ENCODE data around the gene USH1C.

Gene USH1C

DNA sequence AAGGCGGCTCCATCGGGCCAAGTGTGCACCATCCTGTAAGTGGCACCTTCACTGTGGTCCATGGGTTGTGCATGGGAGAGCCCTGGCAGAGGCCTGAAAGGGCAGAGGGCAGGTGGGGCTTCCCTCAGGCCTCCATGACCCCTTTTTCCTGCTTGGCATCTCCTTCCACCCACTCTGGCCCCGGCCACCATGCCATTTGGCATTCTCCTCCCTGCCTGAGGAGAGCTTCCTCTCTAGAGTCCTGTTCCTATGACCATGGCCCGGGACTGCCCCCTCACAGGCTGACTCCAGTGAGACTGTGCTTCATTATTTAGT, 7.8 kb upstream of the USH1C start:
- Histone ChIP-seq H3K4me1 (ENCODE audit: low read length) (no peaks in the 10 kb centered on the region), H3K9me3 (replicated peaks; ENCODE audit: insufficient read depth, low read length) (no peaks in the 10 kb centered on the region), H3K4me3 (ENCODE audit: low read length) (no peak overlapping the region), H3K9ac (ENCODE audit: low read length) (no peak overlapping the region), H3K36me3 (replicated peaks; ENCODE audit: insufficient read depth, low read length) (no peaks in the 10 kb centered on the region), H4K20me1 (ENCODE audit: insufficient read depth, low read length) (no peaks in the 10 kb centered on the region), H3K27ac (ENCODE audit: low read length) (no peak overlapping the region), H2AFZ (ENCODE audit: low read length) (no peak overlapping the region), H3F3A (ENCODE audit: insufficient read depth, low read length) (no peaks in the 10 kb centered on the region), H3K27me3 (replicated peaks; ENCODE audit: insufficient read depth, low read length) (peaks cover 6% of the 10 kb centered on the region), H3K4me2 (ENCODE audit: low read depth, low read length) (no peak overlapping the region), H3K9me2 (replicated peaks; ENCODE audit: insufficient read depth, low read length) (no peaks in the 10 kb centered on the region), H3K79me2 (ENCODE audit: low read length) (no peaks in the 10 kb centered on the region)
- DNase-seq = no peak
- no peak for TF ChIP-seq EZH2phosphoT487 (IDR thresholded peaks at IDR 0.05; ENCODE audit: low read length)
- no peak for TF ChIP-seq CTCF (IDR thresholded peaks at IDR 0.05; ENCODE audit: low read length)
- no peak for TF ChIP-seq EZH2 (optimal IDR thresholded peaks at IDR 0.05; ENCODE audit: low read depth, low read length)

DNA sequence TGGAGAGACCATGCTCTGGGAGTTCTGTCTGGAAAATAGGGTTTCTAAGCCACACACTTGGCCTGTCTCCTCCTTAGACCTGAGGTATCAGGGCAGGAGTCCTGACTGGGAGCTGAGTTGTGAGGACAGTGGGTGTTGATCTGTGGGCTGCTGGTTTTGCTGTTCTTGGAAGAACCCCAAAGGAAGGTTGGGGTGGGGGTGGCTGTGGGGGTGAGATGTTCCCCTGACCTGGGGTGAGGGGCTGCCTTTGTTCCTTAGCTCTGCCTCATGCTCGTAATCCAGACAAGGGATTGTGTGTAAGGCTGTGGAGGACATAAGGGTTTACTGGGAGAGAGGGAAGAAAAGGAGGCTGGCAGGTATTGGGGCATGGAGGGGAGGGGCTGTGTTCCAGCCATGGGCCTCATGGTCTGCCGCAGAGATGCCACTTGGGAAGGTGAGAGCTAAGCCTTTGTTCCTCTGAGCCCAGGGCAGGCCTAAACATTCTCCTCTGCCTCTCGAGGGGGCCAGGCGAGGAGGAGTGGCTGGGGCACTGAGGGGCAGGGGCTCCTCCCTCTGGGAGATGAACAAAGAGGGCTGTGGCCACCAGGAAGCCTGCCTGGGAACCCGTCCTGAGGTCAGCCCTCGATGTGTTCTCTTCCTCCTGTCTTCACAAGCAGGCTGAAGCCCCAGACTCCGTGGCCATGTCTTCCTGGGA, 7.3 kb upstream of the USH1C start:
- DNase-seq = no peak
- no peak overlapping the region for H3K4me2 ChIP-seq (ENCODE audit: low read depth, low read length)

DNA sequence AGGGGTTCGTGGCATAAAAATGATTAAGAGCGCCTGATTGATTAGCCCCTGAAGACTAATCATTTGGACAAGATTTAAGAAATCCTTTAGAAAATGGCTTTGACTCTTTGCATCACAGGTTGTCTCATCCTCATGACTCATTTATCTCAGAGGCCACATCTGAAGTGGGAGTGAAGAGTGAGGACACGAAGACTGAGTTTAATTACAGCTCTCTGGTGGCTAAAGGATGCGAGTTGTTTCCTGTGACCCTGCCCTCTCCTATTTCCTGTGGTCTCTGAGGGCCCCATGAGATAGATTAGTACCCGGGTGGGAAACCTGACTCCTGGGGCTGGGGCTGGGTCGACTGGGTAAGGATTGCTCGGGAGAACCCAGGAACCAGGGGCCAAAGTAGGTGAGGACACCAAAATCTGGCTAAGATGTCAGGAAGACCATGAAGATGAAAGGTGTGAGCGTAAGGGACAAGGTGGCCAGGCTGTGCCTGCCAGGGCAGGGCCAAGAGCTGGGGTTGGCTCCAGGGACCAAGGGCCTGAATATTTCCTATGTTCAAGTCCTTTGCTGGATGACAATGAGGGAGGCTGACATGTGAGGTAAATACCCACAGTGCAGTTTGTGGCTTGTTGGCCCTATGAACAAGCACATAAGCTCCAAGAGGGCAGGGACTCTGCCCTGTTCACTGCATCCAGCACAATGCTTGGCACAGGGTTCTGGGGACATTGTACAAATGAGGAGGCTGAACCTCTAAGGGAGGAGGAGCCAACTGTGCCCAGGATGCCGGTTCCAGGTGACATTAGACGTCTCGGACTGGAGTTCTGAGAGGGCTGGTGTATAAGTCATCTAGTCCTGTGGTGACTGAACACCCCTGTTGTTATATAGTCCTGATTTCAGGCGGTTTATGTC, 6.5 kb upstream of the USH1C start:
- Histone ChIP-seq H2AFZ (ENCODE audit: low read length) (no peak overlapping the region), H3K27me3 (replicated peaks; ENCODE audit: insufficient read depth, low read length) (peaks cover 7% of the 10 kb centered on the region), H3K9me2 (replicated peaks; ENCODE audit: insufficient read depth, low read length) (no peaks in the 10 kb centered on the region), H3K4me1 (ENCODE audit: low read length) (no peaks in the 10 kb centered on the region), H3K9me3 (replicated peaks; ENCODE audit: insufficient read depth, low read length) (no peaks in the 10 kb centered on the region), H3K4me3 (ENCODE audit: low read length) (no peak overlapping the region), H3K9ac (ENCODE audit: low read length) (no peak overlapping the region), H3K36me3 (replicated peaks; ENCODE audit: insufficient read depth, low read length) (no peaks in the 10 kb centered on the region), H3K79me2 (ENCODE audit: low read length) (no peaks in the 10 kb centered on the region), H3K27ac (ENCODE audit: low read length) (no peak overlapping the region), H3F3A (ENCODE audit: insufficient read depth, low read length) (no peaks in the 10 kb centered on the region), H4K20me1 (ENCODE audit: insufficient read depth, low read length) (no peaks in the 10 kb centered on the region), H3K4me2 (ENCODE audit: low read depth, low read length) (no peak overlapping the region)
- no peak for DNase-seq
- TF ChIP-seq CTCF (IDR thresholded peaks at IDR 0.05; ENCODE audit: low read length) (no peak), EZH2 (optimal IDR thresholded peaks at IDR 0.05; ENCODE audit: low read depth, low read length) (no peak), EZH2phosphoT487 (IDR thresholded peaks at IDR 0.05; ENCODE audit: low read length) (no peak)

More for the DNA sequence above, 7.3 kb upstream of the USH1C start:
- Histone ChIP-seq H3K9me3 (replicated peaks; ENCODE audit: insufficient read depth, low read length) (no peaks in the 10 kb centered on the region), H3K9me2 (replicated peaks; ENCODE audit: insufficient read depth, low read length) (no peaks in the 10 kb centered on the region), H3K4me1 (ENCODE audit: low read length) (no peaks in the 10 kb centered on the region), H2AFZ (ENCODE audit: low read length) (no peak overlapping the region), H3K27ac (ENCODE audit: low read length) (no peak overlapping the region), H4K20me1 (ENCODE audit: insufficient read depth, low read length) (no peaks in the 10 kb centered on the region), H3K36me3 (replicated peaks; ENCODE audit: insufficient read depth, low read length) (no peaks in the 10 kb centered on the region), H3K9ac (ENCODE audit: low read length) (no peak overlapping the region), H3K4me3 (ENCODE audit: low read length) (no peak overlapping the region), H3K27me3 (replicated peaks; ENCODE audit: insufficient read depth, low read length) (peaks cover 7% of the 10 kb centered on the region), H3K79me2 (ENCODE audit: low read length) (no peaks in the 10 kb centered on the region), H3F3A (ENCODE audit: insufficient read depth, low read length) (no peaks in the 10 kb centered on the region)
- TF ChIP-seq CTCF (IDR thresholded peaks at IDR 0.05; ENCODE audit: low read length) = no peak
- no peak for TF ChIP-seq EZH2 (optimal IDR thresholded peaks at IDR 0.05; ENCODE audit: low read depth, low read length)
- TF ChIP-seq EZH2phosphoT487 (IDR thresholded peaks at IDR 0.05; ENCODE audit: low read length) = no peak

Measured in MM.1S (cell line).